RWPE2 (cell line): ENCODE results near the gene NRXN2.

Experiments
- ATAC-seq: fragments of 200-7000 bp; cut with Tn5 transposase; 3 replicates; pipeline ENCODE4 v1.9.1; 2021; ENCODE audit warnings: low read depth
- DNase-seq: peaks from one replicate; pipeline ENCODE4 v3.0.0-alpha.2; 2020; ENCODE audit warnings: low spot score
- H3K27ac ChIP-seq: fragments of 450-650 bp; 2 replicates; pipeline ENCODE4 v1.5.1; 2017; ENCODE audit warnings: mild to moderate bottlenecking; ENCODE audit not compliant: poor library complexity, severe bottlenecking
- H3K27me3 ChIP-seq: fragments of 250-450 bp; sonication (Bioruptor Pico); 2 replicates; pipeline ENCODE4 v1.5.1; 2021; ENCODE audit warnings: mild to moderate bottlenecking, moderate library complexity; ENCODE audit not compliant: insufficient read depth, poor library complexity, severe bottlenecking
- H3K36me3 ChIP-seq: fragments of 250-450 bp; sonication (Bioruptor Pico); 2 replicates; pipeline ENCODE4 v1.5.1; 2020; ENCODE audit warnings: low read depth, mild to moderate bottlenecking, moderate library complexity
- H3K4me1 ChIP-seq: fragments of 250-450 bp; sonication (Bioruptor Pico); 2 replicates; pipeline ENCODE4 v1.5.1; 2021; ENCODE audit warnings: mild to moderate bottlenecking, moderate library complexity; ENCODE audit not compliant: insufficient read depth, poor library complexity, severe bottlenecking
- H3K4me3 ChIP-seq: fragments of 250-450 bp; sonication (Bioruptor Pico); 2 replicates; pipeline ENCODE4 v1.5.1; 2021; ENCODE audit warnings: mild to moderate bottlenecking, moderate library complexity; ENCODE audit not compliant: severe bottlenecking
- H3K9me3 ChIP-seq: fragments of 250-450 bp; sonication (Bioruptor Pico); 2 replicates; pipeline ENCODE4 v1.5.1; 2021; ENCODE audit warnings: mild to moderate bottlenecking, moderate library complexity; ENCODE audit not compliant: severe bottlenecking
- TF ChIP-seq, protein P1 (sequence below): fragments of 450-650 bp; IDR thresholded peaks from one replicate; pipeline ENCODE4 v1.5.1; 2017; ENCODE audit warnings: mild to moderate bottlenecking, moderate library complexity; ENCODE audit not compliant: poor library complexity, severe bottlenecking

The NRXN2 gene

DNA sequence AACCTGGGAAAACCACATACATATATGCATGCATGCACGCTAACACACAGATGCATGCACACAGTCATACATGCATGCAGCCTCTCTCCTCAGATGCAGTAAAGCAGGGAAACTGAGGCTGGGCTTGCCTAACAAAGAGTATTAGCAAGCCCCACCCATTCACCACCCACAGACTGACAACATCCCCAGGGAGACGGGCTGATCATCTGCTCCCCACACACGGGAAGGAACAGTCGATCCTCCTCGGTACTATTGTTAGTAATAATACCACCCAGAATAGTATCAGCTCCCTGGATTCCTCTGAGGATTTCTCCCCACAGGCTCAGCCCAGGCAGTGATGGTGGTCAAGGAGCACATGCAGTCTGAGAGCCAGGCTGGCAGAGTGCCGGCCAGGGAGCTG is 90.8 kb downstream of the NRXN2 start:
- no peaks in the 10 kb centered on the region for H3K36me3 ChIP-seq
- H3K9me3 ChIP-seq, result no peaks in the 10 kb centered on the region
- H3K27me3 ChIP-seq, result no peaks in the 10 kb centered on the region
- H3K4me1 ChIP-seq, result no peaks in the 10 kb centered on the region
- TF ChIP-seq, protein P1, sequence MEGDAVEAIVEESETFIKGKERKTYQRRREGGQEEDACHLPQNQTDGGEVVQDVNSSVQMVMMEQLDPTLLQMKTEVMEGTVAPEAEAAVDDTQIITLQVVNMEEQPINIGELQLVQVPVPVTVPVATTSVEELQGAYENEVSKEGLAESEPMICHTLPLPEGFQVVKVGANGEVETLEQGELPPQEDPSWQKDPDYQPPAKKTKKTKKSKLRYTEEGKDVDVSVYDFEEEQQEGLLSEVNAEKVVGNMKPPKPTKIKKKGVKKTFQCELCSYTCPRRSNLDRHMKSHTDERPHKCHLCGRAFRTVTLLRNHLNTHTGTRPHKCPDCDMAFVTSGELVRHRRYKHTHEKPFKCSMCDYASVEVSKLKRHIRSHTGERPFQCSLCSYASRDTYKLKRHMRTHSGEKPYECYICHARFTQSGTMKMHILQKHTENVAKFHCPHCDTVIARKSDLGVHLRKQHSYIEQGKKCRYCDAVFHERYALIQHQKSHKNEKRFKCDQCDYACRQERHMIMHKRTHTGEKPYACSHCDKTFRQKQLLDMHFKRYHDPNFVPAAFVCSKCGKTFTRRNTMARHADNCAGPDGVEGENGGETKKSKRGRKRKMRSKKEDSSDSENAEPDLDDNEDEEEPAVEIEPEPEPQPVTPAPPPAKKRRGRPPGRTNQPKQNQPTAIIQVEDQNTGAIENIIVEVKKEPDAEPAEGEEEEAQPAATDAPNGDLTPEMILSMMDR, result no peak
- ATAC-seq (no peak), DNase-seq (no peak)
- no peak overlapping the region for H3K27ac ChIP-seq
- H3K4me3 ChIP-seq, result no peak overlapping the region

DNA sequence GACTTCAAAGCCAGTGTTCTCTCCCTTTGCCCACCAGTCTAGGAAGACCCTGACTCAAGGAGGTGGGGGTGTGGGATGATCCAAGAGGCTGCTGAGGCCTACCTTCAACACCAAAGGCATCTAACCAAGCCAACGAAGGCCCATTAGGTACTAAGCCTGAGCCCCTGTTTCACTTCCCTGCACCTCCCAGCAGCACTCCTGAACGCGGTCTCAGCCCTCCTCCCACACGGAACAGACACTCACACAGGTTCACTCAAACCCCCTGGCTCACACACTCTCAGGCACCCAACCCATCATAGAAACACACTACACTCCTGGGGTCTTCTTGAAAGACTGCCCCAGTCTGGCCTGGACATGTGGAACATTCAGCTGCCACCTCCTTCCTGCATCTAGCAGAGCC is 91.3 kb downstream of the NRXN2 start:
- Histone ChIP-seq H3K4me3 (no peak overlapping the region), H3K27me3 (no peaks in the 10 kb centered on the region), H3K9me3 (no peaks in the 10 kb centered on the region), H3K27ac (no peak overlapping the region), H3K4me1 (no peaks in the 10 kb centered on the region), H3K36me3 (no peaks in the 10 kb centered on the region)
- ATAC-seq (no peak), DNase-seq (no peak)
- TF ChIP-seq, protein P1, result no peak

DNA sequence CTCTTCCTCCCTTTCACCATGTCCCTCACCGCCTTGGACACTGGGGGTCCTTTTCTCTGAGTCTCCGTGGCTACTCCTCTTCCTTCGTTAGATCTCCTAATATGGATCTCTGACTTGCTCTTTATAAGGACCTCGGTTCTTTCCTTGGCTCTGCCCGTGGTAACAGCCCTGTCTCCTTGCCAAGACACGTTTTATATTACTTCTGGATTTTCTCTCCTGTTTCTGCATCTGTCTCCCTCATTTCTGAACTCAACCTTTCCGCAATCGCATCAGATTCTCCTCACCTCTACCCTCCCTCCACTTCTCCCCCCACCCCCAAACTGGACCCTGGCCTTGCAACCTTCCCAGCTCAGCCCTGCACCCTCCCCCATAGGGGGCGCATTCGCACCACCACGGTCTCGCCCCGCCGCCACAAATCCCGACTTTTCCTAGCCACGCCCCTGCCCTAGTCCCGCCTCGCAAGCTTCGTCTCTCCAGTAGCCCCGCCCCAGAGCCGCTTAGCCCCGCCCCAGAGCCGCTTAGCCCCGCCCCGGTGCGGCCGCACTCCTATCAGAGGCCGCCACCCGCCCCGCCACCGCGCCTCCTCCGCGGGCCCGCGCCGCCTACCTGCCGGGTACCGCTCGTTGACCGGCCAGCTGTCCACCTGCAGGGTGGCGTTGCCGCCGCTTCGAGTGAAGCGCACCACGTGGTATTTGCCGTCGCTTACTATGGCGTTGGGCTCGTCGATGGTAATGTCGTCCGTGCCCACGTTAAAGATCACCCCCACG is 93.0 kb downstream of the NRXN2 start:
- Histone ChIP-seq H3K27me3 (no peaks in the 10 kb centered on the region), H3K4me1 (no peaks in the 10 kb centered on the region), H3K9me3 (no peaks in the 10 kb centered on the region), H3K4me3 (no peak overlapping the region), H3K36me3 (no peaks in the 10 kb centered on the region), H3K27ac (no peak overlapping the region)
- ATAC-seq (peak; percentile 26; the same call in 1 of the 3 replicates), DNase-seq (no peak)
- TF ChIP-seq, protein P1, result no peak

DNA sequence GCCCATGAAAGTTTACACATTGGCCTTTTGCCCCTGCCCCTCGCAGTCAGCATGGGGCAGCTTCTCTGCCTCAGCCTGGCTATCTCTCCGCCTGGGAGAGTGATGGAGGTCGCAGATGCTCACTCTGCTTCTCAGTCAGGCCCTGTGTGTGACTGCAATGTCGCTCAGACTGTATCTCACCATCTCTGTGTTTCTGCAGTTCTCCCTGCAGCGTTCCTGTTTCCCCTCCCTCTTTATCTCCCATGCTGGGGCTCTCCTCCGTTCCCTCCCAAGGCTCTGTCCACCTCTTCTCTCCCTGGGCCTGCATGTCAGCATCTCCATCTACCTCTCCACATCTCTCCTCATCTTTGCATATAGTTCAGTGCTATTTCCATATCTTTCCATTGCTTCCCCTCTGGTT is 93.9 kb downstream of the NRXN2 start:
- H3K4me1 ChIP-seq, result no peaks in the 10 kb centered on the region
- no peak overlapping the region for H3K27ac ChIP-seq
- no peaks in the 10 kb centered on the region for H3K27me3 ChIP-seq
- DNase-seq (no peak), ATAC-seq (no peak)
- no peaks in the 10 kb centered on the region for H3K36me3 ChIP-seq
- no peaks in the 10 kb centered on the region for H3K9me3 ChIP-seq
- TF ChIP-seq, protein P1, result no peak
- no peak overlapping the region for H3K4me3 ChIP-seq

DNA sequence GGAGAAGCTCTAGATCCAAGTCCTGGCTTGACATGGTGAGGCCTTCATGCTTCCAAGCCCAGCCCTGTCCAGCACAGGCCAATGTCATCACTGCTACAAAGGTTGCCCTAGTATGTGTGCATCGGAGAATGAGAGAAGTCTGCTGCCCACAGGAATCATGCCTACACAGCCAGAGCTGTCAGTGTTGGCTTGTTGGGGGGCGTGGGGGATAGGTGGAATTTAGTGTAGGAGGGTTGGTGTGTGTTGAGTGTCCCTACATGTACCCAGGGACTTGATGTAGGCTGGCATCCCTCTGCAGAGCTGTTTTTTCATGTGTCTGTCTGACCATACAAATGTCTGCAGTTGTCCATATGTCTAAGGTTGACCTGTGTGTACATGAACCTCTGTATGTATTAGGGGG is 94.4 kb downstream of the NRXN2 start:
- TF ChIP-seq, protein P1, result no peak

More for the DNA sequence above, 94.4 kb downstream of the NRXN2 start:
- DNase-seq (no peak), ATAC-seq (no peak)
- Histone ChIP-seq H3K27me3 (no peaks in the 10 kb centered on the region), H3K4me1 (no peaks in the 10 kb centered on the region), H3K9me3 (no peaks in the 10 kb centered on the region), H3K4me3 (no peak overlapping the region), H3K27ac (no peak overlapping the region), H3K36me3 (no peaks in the 10 kb centered on the region)
